ENCODE results near the gene IQSEC1. TPM values are rescaled to one million over a fixed set of nuclear protein-coding genes. Genes with fewer than 3 reads are reported as not detected.

The IQSEC1 gene
- total and polyA plus RNA-seq, 2 of the 8 experiments (the other 6 are each of a cell fraction or from before 2014, with no cell fraction given), result 6.8 to 28.8 TPM

DNA sequence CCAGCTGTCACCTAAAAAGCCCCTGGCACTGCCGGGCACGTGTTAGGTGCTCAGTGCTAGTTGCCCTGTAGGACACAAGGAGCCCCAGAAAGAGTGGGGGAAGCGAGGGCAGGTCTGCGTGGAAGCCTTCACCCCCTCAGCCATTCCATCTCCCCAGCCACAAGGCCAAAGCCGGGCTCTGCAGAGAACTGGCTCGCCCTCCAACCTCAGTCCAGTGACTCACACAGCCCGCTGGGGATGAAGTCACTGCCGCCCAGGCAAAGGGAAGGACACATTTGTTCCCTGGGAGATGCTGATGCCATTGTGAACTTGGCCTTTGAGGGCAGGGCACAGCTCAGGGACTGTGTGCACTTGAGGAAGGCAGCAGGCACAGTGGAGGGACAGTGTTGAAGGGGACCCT is 48.1 kb downstream of the IQSEC1 start (continued):
- TF ChIP-seq, protein P1, sequence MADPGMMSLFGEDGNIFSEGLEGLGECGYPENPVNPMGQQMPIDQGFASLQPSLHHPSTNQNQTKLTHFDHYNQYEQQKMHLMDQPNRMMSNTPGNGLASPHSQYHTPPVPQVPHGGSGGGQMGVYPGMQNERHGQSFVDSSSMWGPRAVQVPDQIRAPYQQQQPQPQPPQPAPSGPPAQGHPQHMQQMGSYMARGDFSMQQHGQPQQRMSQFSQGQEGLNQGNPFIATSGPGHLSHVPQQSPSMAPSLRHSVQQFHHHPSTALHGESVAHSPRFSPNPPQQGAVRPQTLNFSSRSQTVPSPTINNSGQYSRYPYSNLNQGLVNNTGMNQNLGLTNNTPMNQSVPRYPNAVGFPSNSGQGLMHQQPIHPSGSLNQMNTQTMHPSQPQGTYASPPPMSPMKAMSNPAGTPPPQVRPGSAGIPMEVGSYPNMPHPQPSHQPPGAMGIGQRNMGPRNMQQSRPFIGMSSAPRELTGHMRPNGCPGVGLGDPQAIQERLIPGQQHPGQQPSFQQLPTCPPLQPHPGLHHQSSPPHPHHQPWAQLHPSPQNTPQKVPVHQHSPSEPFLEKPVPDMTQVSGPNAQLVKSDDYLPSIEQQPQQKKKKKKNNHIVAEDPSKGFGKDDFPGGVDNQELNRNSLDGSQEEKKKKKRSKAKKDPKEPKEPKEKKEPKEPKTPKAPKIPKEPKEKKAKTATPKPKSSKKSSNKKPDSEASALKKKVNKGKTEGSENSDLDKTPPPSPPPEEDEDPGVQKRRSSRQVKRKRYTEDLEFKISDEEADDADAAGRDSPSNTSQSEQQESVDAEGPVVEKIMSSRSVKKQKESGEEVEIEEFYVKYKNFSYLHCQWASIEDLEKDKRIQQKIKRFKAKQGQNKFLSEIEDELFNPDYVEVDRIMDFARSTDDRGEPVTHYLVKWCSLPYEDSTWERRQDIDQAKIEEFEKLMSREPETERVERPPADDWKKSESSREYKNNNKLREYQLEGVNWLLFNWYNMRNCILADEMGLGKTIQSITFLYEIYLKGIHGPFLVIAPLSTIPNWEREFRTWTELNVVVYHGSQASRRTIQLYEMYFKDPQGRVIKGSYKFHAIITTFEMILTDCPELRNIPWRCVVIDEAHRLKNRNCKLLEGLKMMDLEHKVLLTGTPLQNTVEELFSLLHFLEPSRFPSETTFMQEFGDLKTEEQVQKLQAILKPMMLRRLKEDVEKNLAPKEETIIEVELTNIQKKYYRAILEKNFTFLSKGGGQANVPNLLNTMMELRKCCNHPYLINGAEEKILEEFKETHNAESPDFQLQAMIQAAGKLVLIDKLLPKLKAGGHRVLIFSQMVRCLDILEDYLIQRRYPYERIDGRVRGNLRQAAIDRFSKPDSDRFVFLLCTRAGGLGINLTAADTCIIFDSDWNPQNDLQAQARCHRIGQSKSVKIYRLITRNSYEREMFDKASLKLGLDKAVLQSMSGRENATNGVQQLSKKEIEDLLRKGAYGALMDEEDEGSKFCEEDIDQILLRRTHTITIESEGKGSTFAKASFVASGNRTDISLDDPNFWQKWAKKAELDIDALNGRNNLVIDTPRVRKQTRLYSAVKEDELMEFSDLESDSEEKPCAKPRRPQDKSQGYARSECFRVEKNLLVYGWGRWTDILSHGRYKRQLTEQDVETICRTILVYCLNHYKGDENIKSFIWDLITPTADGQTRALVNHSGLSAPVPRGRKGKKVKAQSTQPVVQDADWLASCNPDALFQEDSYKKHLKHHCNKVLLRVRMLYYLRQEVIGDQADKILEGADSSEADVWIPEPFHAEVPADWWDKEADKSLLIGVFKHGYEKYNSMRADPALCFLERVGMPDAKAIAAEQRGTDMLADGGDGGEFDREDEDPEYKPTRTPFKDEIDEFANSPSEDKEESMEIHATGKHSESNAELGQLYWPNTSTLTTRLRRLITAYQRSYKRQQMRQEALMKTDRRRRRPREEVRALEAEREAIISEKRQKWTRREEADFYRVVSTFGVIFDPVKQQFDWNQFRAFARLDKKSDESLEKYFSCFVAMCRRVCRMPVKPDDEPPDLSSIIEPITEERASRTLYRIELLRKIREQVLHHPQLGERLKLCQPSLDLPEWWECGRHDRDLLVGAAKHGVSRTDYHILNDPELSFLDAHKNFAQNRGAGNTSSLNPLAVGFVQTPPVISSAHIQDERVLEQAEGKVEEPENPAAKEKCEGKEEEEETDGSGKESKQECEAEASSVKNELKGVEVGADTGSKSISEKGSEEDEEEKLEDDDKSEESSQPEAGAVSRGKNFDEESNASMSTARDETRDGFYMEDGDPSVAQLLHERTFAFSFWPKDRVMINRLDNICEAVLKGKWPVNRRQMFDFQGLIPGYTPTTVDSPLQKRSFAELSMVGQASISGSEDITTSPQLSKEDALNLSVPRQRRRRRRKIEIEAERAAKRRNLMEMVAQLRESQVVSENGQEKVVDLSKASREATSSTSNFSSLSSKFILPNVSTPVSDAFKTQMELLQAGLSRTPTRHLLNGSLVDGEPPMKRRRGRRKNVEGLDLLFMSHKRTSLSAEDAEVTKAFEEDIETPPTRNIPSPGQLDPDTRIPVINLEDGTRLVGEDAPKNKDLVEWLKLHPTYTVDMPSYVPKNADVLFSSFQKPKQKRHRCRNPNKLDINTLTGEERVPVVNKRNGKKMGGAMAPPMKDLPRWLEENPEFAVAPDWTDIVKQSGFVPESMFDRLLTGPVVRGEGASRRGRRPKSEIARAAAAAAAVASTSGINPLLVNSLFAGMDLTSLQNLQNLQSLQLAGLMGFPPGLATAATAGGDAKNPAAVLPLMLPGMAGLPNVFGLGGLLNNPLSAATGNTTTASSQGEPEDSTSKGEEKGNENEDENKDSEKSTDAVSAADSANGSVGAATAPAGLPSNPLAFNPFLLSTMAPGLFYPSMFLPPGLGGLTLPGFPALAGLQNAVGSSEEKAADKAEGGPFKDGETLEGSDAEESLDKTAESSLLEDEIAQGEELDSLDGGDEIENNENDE (IDR thresholded peaks at IDR 0.05; ENCODE audit: insufficient replicate concordance, low read length), result no peak
- TF ChIP-seq ASH2L (IDR thresholded peaks at IDR 0.05; ENCODE audit: low read length) (no peak), SIX5 (IDR thresholded peaks at IDR 0.05; ENCODE audit: low read depth, low read length) (no peak), EP300 (IDR thresholded peaks at IDR 0.05; ENCODE audit: borderline replicate concordance in 1 of 2, low read depth in 2 of 2, low read length in 2 of 2) (no peak), EZH2 (IDR thresholded peaks at IDR 0.05; ENCODE audit: low read depth, low read length, severe bottlenecking) (no peak), PHF8 (conservative IDR thresholded peaks at IDR 0.05; ENCODE audit: low read depth, low read length) (no peak), SRF (IDR thresholded peaks at IDR 0.05; ENCODE audit: low read depth, low read length) (no peak), JUN (IDR thresholded peaks at IDR 0.05; ENCODE audit: low read depth, low read length) (no peak), KDM5A (IDR thresholded peaks at IDR 0.05; ENCODE audit: low read length) (no peak), CBX8 (IDR thresholded peaks at IDR 0.05; ENCODE audit: borderline replicate concordance, low read depth, low read length) (no peak), BRCA1 (IDR thresholded peaks at IDR 0.05; ENCODE audit: low read depth, low read length) (no peak), POLR2AphosphoS5 (IDR thresholded peaks at IDR 0.05; ENCODE audit: low read depth, low read length) (no peak)
